Spinal cord (tissue), 10 donors: ENCODE data around the gene INHBC. TPM values are rescaled to one million over a fixed set of nuclear protein-coding genes. Genes with fewer than 3 reads are reported as not detected.
"Not testable (repeated sequence)": the region's sequence is repeated elsewhere in the genome, so short reads cannot be mapped to it uniquely, and the experiment has no call there.

Experiments used
- DNase-seq, 6 donors: peaks; one replicate each; pipeline versions ENCODE4 v3.0.0 to v3.0.0-alpha.2; 2013 to 2015; ENCODE audit warnings: low spot score in 6 of 6, low read depth in 4 of 6
- H3K27ac ChIP-seq: one replicate; pipeline ENCODE4 v1.5.1; 2013; ENCODE audit warnings: low read depth, low read length, control low read depth
- H3K27me3 ChIP-seq: one replicate; pipeline ENCODE4 v1.6.1; 2013; ENCODE audit warnings: low read length; ENCODE audit not compliant: control insufficient read depth, insufficient read depth
- H3K36me3 ChIP-seq: one replicate; pipeline ENCODE4 v1.6.1; 2013; ENCODE audit warnings: low read length; ENCODE audit not compliant: control insufficient read depth, insufficient read depth
- H3K4me1 ChIP-seq: one replicate; pipeline ENCODE4 v1.6.1; 2013; ENCODE audit warnings: low read length; ENCODE audit not compliant: control insufficient read depth, insufficient read depth
- H3K4me3 ChIP-seq: one replicate; pipeline ENCODE4 v1.5.1; 2013; ENCODE audit warnings: low read depth, low read length, control low read depth
- H3K9me3 ChIP-seq: one replicate; pipeline ENCODE4 v1.6.1; 2013; ENCODE audit warnings: low read length; ENCODE audit not compliant: control insufficient read depth, insufficient read depth
- WGBS: methylation state at CpG from one replicate; pipeline ENCODE4 v1.1.5; 2013; ENCODE audit warnings: missing lambda C conversion rate; ENCODE audit not compliant: insufficient coverage; 5-methylcytosine and 5-hydroxymethylcytosine counted together
- polyA plus RNA-seq, 2 donors: library from polyadenylated mRNA; unstranded; fragments of 120-200 nt; gene quantifications; one replicate each; pipeline ENCODE4 v1.2.1, GENCODE V29; 2013; ENCODE audit not compliant: insufficient read length in 2 of 2
- total RNA-seq, 2 donors: library from RNA; depleted of rRNA in 1 of 2; stranded (reverse); fragments of 120-200 nt in 1 of 2; fragments of >200 nt in 1 of 2; gene quantifications; one replicate each; pipeline versions ENCODE4 v1.2.3 to v1.2.4, GENCODE V29; 2013 to 2014
- donor health status: healthy.

Gene INHBC
- total and polyA plus RNA-seq, 4 donors, result 0.13 to 0.15 TPM; not detected in 2

GRCh38 chr12:57401165-57401564 is 33.4 kb upstream of the INHBC start:
- WGBS, result 52% methylated on average over 4 of the region's 5 CpGs

DNA sequence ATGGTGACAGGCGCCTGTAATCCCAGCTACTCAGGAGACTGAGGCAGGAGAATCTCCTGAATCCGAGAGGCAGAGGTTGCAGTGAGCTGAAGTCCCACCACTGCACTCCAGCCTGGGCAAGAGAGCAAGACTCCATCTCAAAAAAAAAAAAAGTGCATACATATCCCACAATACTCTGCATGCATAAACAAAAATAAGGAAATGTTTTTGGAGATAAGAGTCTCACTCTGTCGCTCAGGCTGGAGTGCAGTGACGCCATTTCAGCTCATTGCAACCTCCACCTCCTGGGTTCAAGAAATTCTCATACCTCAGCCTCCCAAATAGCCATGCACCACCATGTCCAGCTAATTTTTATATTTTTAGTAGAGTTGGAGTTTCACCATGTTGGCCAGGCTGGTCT is 32.4 kb upstream of the INHBC start:
- not testable (repeated sequence) for H3K4me3 ChIP-seq, DNase-seq, H3K27ac ChIP-seq, H3K9me3 ChIP-seq, H3K36me3 ChIP-seq, H3K4me1 ChIP-seq, H3K27me3 ChIP-seq
- WGBS, result no CpG with 5 or more reads among the region's 4 CpGs

More at GRCh38 chr12:57401165-57401564, 33.4 kb upstream of the INHBC start:
- no peaks in the 10 kb centered on the region for H3K9me3 ChIP-seq
- DNase-seq, result peak in 1 of 6 donors; percentile 15
- no peaks in the 10 kb centered on the region for H3K4me1 ChIP-seq
- no peaks in the 10 kb centered on the region for H3K36me3 ChIP-seq
- no peaks in the 10 kb centered on the region for H3K27me3 ChIP-seq
- no peak overlapping the region for H3K4me3 ChIP-seq
- H3K27ac ChIP-seq, result no peak overlapping the region

DNA sequence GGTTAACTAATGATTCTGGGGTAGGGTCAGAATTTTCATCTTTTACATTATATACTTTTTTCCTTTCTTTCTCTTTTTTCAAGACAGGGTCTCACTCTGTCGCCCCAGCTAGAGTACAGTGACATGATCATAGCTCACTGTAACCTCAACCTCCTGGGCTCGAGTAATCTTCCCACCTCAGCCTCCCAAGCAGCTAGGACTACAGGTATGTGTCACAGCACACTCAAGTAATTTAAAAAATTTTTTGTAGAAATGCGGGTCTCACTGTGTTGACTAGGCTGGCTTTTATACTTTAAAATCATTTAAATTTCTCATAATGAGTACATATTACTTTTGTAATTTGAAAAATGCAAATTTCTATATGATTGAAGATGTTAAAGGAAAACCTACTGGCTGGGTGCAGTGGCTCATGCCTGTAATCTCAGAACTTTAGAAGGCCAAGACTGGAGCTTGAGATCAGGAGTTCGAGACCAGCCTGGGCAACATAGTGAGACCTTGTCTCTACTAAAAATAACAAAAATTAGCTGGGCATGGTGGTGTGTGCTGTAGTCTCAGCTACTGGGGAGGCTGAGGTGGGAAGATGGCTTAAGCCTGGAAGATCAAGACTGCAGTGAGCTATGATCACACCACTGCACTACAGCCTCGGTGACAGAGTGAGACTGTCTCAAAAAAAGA is 29.5 kb upstream of the INHBC start:
- H3K4me1 ChIP-seq, result no peaks in the 10 kb centered on the region
- no peaks in the 10 kb centered on the region for H3K9me3 ChIP-seq
- H3K4me3 ChIP-seq, result no peak overlapping the region
- WGBS, result 100% methylated on average over 1 of the region's 5 CpGs
- H3K27ac ChIP-seq, result no peak overlapping the region
- no peaks in the 10 kb centered on the region for H3K27me3 ChIP-seq
- DNase-seq, result no peak
- no peaks in the 10 kb centered on the region for H3K36me3 ChIP-seq

GRCh38 chr12:57410534-57410933 is 24.1 kb upstream of the INHBC start:
- no peaks in the 10 kb centered on the region for H3K4me1 ChIP-seq
- no peak overlapping the region for H3K27ac ChIP-seq
- H3K4me3 ChIP-seq, result no peak overlapping the region
- no peak for DNase-seq
- H3K27me3 ChIP-seq, result no peaks in the 10 kb centered on the region
- H3K36me3 ChIP-seq, result no peaks in the 10 kb centered on the region
- 96% methylated on average over 3 of the region's 4 CpGs for WGBS
- H3K9me3 ChIP-seq, result no peaks in the 10 kb centered on the region

GRCh38 chr12:57414160-57414559 is 20.4 kb upstream of the INHBC start:
- not testable (repeated sequence) for H3K9me3 ChIP-seq, DNase-seq, H3K4me3 ChIP-seq, H3K36me3 ChIP-seq, H3K27me3 ChIP-seq, H3K4me1 ChIP-seq, H3K27ac ChIP-seq
- 87% methylated on average over 3 of the region's 6 CpGs for WGBS

GRCh38 chr12:57415088-57415487 is 19.5 kb upstream of the INHBC start:
- Histone ChIP-seq H3K9me3 (no peaks in the 10 kb centered on the region), H3K4me1 (no peaks in the 10 kb centered on the region), H3K27me3 (no peaks in the 10 kb centered on the region), H3K36me3 (no peaks in the 10 kb centered on the region), H3K27ac (no peak overlapping the region), H3K4me3 (no peak overlapping the region)
- DNase-seq, result no peak
- no CpG with 5 or more reads among the region's 2 CpGs for WGBS

- Histone ChIP-seq H3K9me3 (no peaks in the 10 kb centered on the region), H3K27me3 (no peaks in the 10 kb centered on the region), H3K36me3 (no peaks in the 10 kb centered on the region), H3K4me3 (no peak overlapping the region), H3K27ac (no peak overlapping the region), H3K4me1 (no peaks in the 10 kb centered on the region)
- 83% methylated on average over 6 of the region's 8 CpGs for WGBS
- DNase-seq, result no peak
Measured at GRCh38 chr12:57416039-57416996, 18.3 kb upstream of the INHBC start.

DNA sequence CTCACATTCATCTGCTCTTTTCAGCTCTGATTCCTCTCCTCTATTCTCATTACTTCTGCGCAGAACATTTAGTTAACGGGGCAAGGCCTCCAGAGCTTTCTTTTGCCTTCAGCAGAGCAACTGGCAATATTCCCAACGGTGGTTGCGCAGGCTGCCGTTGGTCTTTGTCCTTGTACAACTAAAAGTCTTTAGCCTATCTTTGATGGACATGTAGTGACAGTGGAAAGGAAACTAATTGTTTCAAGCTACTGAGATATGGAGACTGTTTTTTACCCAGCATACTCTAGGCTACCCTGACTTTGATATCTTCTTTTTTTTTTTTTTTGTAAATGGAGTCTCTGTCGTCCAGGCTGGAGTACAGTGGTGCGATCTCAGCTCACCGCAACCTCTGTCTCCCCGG is 16.3 kb upstream of the INHBC start:
- Histone ChIP-seq H3K4me1 (no peaks in the 10 kb centered on the region), H3K9me3 (no peaks in the 10 kb centered on the region), H3K36me3 (peaks cover 7% of the 10 kb centered on the region), H3K27me3 (no peaks in the 10 kb centered on the region), H3K27ac (no peak overlapping the region), H3K4me3 (no peak overlapping the region)
- 45% methylated on average over 5 of the region's 9 CpGs for WGBS
- peak in 2 of 6 donors; percentile 16 to 29 for DNase-seq

DNA sequence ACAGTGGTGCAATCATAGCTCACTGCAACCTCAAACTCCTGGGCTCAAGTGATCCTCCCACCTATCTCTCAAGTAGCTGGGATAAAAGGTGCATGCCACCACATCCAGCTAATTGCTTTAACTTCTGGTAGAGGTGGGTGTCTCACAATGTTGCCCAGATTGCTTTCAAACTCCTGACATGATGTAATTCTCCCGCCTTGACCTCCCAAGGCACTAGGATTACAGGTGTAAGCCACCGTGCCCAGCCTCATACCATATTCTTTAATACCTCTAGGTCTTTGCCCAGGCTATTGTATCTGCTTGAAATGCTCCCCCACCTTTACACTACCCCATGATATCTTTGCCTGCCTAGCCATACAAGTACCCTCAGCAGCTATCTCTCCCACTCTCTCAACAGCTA is 15.1 kb upstream of the INHBC start:
- DNase-seq, result no peak
- no peaks in the 10 kb centered on the region for H3K4me1 ChIP-seq
- 95% methylated on average over 2 of the region's 2 CpGs for WGBS

More for the DNA sequence above, 15.1 kb upstream of the INHBC start:
- Histone ChIP-seq H3K36me3 (peaks cover 11% of the 10 kb centered on the region), H3K27me3 (no peaks in the 10 kb centered on the region), H3K9me3 (no peaks in the 10 kb centered on the region), H3K4me3 (no peak overlapping the region), H3K27ac (no peak overlapping the region)
